Prostate gland (tissue), 2 donors: Measurements from ENCODE around the gene GNAQ.

Experiments
- POLR2A ChIP-seq: fragments of 450-650 bp; IDR thresholded peaks from one replicate; pipeline ENCODE4 v1.6.1; 2016; ENCODE audit warnings: antibody characterized with exemption, mild to moderate bottlenecking
- TF ChIP-seq, protein P1 (sequence below), 4 experiments: fragments of 200-600 bp in 2 of 4; fragments of 450-650 bp in 2 of 4; sonication (generic) in 2 of 4; IDR thresholded peaks; 1 replicate in 3 of 4; 2 replicates in 1 of 4; pipeline ENCODE4 v1.5.1; 2016 to 2019; ENCODE audit warnings: antibody characterized with exemption in 4 of 4, mild to moderate bottlenecking in 2 of 4, moderate library complexity in 2 of 4

DNA sequence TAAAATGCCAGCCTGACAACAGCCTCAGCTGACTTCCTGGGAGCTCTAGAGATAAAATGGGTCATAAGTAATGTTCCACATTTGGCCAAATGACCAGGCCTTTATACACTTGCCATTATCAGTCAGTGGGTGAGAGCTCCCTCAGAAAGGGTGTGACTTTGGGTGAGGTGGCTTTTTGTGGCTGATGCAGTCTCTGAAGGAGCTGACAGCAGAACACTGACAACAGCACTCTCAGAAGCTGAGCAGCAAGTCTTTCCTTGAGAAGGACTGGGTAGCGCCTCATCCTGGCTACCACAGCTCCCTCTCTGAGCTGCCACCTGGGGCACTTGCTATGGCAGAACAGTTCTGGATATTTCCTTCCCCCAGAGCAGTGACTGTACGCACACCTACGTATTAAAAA is 22.0 kb upstream of the GNAQ start:
- TF ChIP-seq, protein P1, sequence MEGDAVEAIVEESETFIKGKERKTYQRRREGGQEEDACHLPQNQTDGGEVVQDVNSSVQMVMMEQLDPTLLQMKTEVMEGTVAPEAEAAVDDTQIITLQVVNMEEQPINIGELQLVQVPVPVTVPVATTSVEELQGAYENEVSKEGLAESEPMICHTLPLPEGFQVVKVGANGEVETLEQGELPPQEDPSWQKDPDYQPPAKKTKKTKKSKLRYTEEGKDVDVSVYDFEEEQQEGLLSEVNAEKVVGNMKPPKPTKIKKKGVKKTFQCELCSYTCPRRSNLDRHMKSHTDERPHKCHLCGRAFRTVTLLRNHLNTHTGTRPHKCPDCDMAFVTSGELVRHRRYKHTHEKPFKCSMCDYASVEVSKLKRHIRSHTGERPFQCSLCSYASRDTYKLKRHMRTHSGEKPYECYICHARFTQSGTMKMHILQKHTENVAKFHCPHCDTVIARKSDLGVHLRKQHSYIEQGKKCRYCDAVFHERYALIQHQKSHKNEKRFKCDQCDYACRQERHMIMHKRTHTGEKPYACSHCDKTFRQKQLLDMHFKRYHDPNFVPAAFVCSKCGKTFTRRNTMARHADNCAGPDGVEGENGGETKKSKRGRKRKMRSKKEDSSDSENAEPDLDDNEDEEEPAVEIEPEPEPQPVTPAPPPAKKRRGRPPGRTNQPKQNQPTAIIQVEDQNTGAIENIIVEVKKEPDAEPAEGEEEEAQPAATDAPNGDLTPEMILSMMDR (IDR thresholded peaks at IDR 0.05) = no peak
- TF ChIP-seq POLR2A = no peak
